Activated T-cell treated with anti-CD3 and anti-CD28 coated beads for 4 hours (primary cell): ENCODE results near the gene POC1A.

Experiments used
- DNase-seq: peaks from one replicate; pipeline ENCODE4 v3.0.0-alpha.2; 2020

POC1A gene

DNA sequence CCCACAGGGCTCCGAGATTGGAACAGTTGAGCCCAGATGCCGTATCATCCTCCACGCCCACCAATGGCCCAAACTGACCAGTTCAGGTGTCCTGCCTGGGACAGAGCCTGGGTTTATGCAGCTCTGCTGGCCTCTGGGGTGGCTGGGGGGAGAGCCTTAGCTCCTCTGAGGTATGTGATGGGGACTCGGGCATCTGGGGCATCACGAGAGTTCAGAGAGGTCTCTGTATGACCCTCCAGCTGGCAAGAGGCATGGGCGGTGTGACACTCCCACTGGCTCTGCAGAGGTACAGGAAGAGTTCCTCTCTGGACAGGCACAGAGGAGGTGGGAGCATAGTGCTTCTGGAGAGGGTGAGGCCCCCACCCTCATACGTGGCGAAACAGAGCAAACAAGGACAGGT, 71.3 kb downstream of the POC1A start:
- no peak for DNase-seq

- DNase-seq, result no peak
These were observed 73.1 kb downstream of the POC1A start for GRCh38 chr3:52080830-52081719.

DNA sequence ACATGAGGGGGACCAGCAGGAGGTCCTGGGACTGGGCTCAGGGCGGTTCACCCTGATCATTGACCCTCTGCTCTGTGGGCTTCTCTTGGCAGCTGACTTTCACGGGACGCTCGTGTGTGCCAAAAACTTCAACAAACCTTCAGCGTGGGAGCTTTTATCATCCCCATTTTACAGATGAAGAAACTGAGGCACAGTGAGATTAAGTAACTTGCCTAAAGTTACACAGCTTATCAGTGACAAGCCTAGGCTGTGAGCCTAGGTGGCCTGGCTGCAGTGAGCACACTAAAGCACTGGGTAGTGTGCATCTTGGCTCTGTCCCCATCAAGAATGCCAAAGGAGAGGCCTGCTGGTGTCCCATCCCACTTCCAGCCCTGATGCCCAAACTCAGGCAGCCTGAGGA, 74.3 kb downstream of the POC1A start:
- DNase-seq, result no peak

- DNase-seq, result no peak
These were observed 75.3 kb downstream of the POC1A start for GRCh38 chr3:52078781-52079560.

- no peak for DNase-seq
These were observed 76.3 kb downstream of the POC1A start for GRCh38 chr3:52077925-52078324.

GRCh38 chr3:52076896-52077780, 77.1 kb downstream of the POC1A start:
- DNase-seq, result no peak

GRCh38 chr3:52073490-52073889, 80.7 kb downstream of the POC1A start:
- no peak for DNase-seq

DNA sequence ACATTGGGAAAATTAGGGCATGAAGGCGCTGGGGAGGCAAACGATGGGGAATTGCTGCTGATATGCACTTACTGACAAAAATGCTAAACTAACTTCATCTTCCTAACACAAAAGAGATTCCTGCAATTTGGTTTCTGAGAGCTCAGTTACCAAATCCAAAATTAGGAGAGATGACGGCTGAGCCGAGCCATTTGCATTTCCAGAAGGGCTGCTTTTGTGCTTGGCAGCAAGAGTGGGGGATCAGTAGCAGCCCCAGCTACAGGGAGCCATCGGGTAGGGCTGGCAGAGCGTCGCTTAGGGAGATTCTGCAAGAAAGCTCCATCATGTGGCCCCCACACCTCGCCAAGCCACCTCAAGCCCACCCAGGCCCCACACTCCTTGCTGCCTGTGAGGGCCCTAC, 81.8 kb downstream of the POC1A start:
- DNase-seq, result no peak

GRCh38 chr3:52072020-52072419, 82.2 kb downstream of the POC1A start:
- no peak for DNase-seq

GRCh38 chr3:52070724-52071621, 83.2 kb downstream of the POC1A start:
- no peak for DNase-seq

DNA sequence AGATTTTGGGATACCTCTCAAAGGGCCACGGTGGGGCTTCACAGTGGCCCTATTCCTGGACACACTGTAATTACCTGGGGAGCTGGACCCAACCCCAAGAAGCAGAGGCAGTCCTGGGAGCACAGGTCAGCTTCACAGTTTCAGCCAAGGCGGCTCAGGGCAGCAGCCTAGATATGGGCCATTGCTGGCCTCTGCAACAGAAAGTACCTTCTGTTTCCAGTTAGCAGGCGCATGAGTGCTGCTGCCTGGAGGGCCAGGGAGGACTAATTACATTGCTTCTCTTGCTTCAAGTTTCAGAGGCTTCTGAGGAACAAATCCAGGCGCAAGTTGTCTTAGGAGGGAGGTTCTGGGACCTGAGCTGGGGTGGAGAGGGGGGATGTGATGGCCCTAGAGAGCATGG, 84.4 kb downstream of the POC1A start:
- DNase-seq, result no peak

- no peak for DNase-seq
These were observed 85.1 kb downstream of the POC1A start for GRCh38 chr3:52069135-52069534.

DNA sequence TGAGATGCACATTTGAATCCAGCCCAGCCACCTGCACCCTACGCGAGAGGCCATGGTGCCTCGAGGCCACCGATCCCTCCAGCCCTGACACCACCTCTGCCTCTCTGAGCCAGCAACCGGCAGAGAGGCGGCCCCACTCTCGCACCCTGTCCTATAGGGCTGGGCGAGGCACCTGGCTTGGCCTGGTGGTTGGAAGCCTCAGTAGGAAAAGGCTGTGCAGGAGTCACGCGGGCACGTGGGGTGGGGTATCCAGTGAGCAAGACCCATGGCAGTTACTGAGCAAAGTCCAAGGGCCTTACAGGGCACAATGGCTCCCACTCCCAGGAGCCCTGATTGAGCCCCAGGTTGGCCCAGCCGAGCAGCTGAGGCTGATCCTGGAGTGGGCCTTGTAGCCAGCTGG, 85.5 kb downstream of the POC1A start:
- DNase-seq, result no peak

DNA sequence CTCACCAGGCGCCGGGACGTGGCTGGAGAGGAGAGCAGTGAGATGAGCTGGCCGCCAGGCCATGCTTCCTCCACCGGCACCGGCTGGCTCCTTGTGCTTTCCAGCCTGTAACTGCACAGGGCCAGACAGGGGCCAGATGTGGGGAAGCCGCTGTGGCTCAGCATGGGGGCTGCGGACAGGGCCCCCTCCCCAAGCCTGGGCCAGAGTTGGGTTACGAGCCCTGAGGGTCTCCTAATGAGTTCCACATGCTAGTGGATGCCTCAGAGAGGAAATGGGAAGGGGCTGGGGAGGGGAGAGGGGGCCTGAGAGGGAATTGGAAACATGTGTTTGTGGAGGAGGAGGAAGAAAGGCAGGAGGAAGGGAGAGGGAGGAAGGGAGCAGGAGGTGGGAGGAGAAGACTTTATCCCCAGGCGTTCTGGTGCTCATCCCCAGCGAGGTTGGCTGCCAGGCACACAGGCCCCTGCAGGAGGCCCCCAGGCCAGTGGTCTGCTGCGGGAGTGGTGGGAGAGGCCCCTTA, 86.1 kb downstream of the POC1A start:
- no peak for DNase-seq

GRCh38 chr3:52067526-52067925, 86.7 kb downstream of the POC1A start:
- DNase-seq, result no peak

- no peak for DNase-seq
These were observed 87.2 kb downstream of the POC1A start for GRCh38 chr3:52067046-52067445.

- no peak for DNase-seq
These were observed 88.9 kb downstream of the POC1A start for GRCh38 chr3:52065264-52065756.

DNA sequence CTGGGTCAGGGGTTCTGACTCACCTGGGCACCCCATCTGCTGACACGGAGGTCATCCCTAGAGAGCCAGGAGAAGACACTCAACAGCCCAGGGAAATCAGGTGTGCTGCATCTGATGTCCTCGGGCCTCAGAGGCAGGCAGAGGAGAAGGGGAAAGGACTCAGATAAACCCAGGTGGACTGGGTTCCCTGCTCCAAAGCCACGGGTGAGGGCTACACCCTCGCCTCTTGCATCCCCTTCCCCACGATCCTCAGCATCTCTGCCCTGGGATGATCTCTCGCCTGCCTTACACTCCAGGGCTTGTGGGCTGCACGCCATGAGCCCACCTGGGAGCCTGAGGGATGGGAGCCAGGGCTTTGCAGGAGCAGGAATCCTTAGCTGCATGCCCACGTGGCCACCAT, 89.7 kb downstream of the POC1A start:
- no peak for DNase-seq

DNA sequence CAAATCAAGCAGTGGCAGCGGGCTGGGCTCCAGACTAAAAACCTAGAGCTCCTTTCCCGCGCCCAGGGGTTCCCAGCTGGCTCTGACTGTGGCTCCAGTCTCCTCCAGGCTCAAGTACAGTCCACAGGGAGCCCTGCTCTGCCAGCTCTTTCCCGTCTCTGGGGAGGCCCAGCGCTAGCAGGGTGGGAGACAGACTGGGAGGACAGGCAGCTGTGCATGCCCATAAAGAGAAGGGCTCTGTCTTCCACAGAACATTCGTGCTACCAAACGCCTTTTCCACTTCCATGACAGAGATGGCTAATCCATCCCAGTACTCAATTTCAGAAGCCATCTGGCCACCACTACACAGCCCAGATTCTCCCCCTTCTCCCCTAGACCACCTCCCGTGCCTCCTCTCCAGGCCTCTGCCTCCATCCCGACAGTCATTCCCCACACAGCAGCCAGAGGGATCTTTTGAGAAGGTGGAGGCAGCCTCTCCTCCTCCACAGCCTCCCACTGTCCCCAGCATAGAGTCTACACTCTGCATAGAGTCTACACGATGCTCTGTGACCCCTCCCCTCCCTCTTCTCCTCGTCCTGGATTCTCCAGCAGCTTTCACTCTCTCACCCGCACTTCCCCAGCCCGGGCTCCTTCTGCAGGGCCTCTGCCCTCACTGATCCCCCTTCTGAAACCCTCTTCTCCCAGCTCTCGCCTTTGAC, 91.0 kb downstream of the POC1A start:
- no peak for DNase-seq

- DNase-seq, result no peak
These were observed 91.7 kb downstream of the POC1A start for GRCh38 chr3:52062505-52062904.
